ENCODE measurements around the gene HOXA4.

HOXA4 gene

GRCh38 chr7:27150568-27151340 lies 20.2 kb upstream of the HOXA4 start:
- H3K27me3 ChIP-seq (ENCODE audit: insufficient read depth, low read length, poor library complexity, severe bottlenecking): peaks cover 35% of the 10 kb centered on the region
- TF ChIP-seq EZH2phosphoT487 (IDR thresholded peaks at IDR 0.05; ENCODE audit: borderline replicate concordance) (no peak), CTCF (conservative IDR thresholded peaks at IDR 0.05; ENCODE audit: low read length) (peak; percentile 70)
- H4K20me1 ChIP-seq (ENCODE audit: insufficient read depth, low read length, poor library complexity, severe bottlenecking): peaks cover 63% of the 10 kb centered on the region
- peak overlapping the region; percentile 91 for H3K4me2 ChIP-seq (ENCODE audit: low read depth, low read length, poor library complexity, severe bottlenecking)
- no peak overlapping the region for H2AFZ ChIP-seq (ENCODE audit: low read length)
- H3K9ac ChIP-seq (ENCODE audit: low read depth, low read length, poor library complexity, severe bottlenecking): peak overlapping the region; percentile 99
- no peaks in the 10 kb centered on the region for H3K9me2 ChIP-seq (replicated peaks; ENCODE audit: low read depth, low read length)
- no peaks in the 10 kb centered on the region for H3K9me3 ChIP-seq (ENCODE audit: insufficient read depth, low read depth, low read length)
- H3K36me3 ChIP-seq (ENCODE audit: insufficient read depth, low read length): peaks cover 43% of the 10 kb centered on the region
- H3K4me1 ChIP-seq (ENCODE audit: insufficient read depth, low read length, poor library complexity, severe bottlenecking): peaks cover 37% of the 10 kb centered on the region
- peak overlapping the region; percentile 94 for H3K4me3 ChIP-seq (ENCODE audit: low read length, poor library complexity, severe bottlenecking)
- H3K79me2 ChIP-seq (ENCODE audit: insufficient read depth, low read length): peaks cover 100% of the 10 kb centered on the region
- no peaks in the 10 kb centered on the region for H3F3A ChIP-seq (ENCODE audit: low read depth)

GRCh38 chr7:27149842-27150567 lies 19.4 kb upstream of the HOXA4 start:
- Histone ChIP-seq H3K9ac (ENCODE audit: low read depth, low read length, poor library complexity, severe bottlenecking) (peak overlapping the region; percentile 99), H2AFZ (ENCODE audit: low read length) (no peak overlapping the region), H3K4me1 (ENCODE audit: insufficient read depth, low read length, poor library complexity, severe bottlenecking) (peaks cover 37% of the 10 kb centered on the region), H3K79me2 (ENCODE audit: insufficient read depth, low read length) (peaks cover 100% of the 10 kb centered on the region), H4K20me1 (ENCODE audit: insufficient read depth, low read length, poor library complexity, severe bottlenecking) (peaks cover 71% of the 10 kb centered on the region), H3F3A (ENCODE audit: low read depth) (no peaks in the 10 kb centered on the region), H3K9me3 (ENCODE audit: insufficient read depth, low read depth, low read length) (no peaks in the 10 kb centered on the region), H3K4me2 (ENCODE audit: low read depth, low read length, poor library complexity, severe bottlenecking) (peak overlapping the region; percentile 91), H3K4me3 (ENCODE audit: low read length, poor library complexity, severe bottlenecking) (peak overlapping the region; percentile 94), H3K27me3 (ENCODE audit: insufficient read depth, low read length, poor library complexity, severe bottlenecking) (peaks cover 35% of the 10 kb centered on the region), H3K9me2 (replicated peaks; ENCODE audit: low read depth, low read length) (no peaks in the 10 kb centered on the region), H3K36me3 (ENCODE audit: insufficient read depth, low read length) (peaks cover 51% of the 10 kb centered on the region)
- TF ChIP-seq EZH2phosphoT487 (IDR thresholded peaks at IDR 0.05; ENCODE audit: borderline replicate concordance): no peak
- 0 out of 2 replicates have a peak, but pooled peaks have one; percentile 7 for TF ChIP-seq CTCF (conservative IDR thresholded peaks at IDR 0.05; ENCODE audit: low read length)

GRCh38 chr7:27148756-27149641 lies 18.4 kb upstream of the HOXA4 start:
- no peaks in the 10 kb centered on the region for H3K9me3 ChIP-seq (ENCODE audit: insufficient read depth, low read depth, low read length)
- H2AFZ ChIP-seq (ENCODE audit: low read length): no peak overlapping the region
- peak overlapping the region; percentile 94 for H3K4me3 ChIP-seq (ENCODE audit: low read length, poor library complexity, severe bottlenecking)
- H3F3A ChIP-seq (ENCODE audit: low read depth): no peaks in the 10 kb centered on the region
- H3K9ac ChIP-seq (ENCODE audit: low read depth, low read length, poor library complexity, severe bottlenecking): peak overlapping the region; percentile 99
- H3K4me2 ChIP-seq (ENCODE audit: low read depth, low read length, poor library complexity, severe bottlenecking): peak overlapping the region; percentile 91
- H3K79me2 ChIP-seq (ENCODE audit: insufficient read depth, low read length): peaks cover 100% of the 10 kb centered on the region
- H3K36me3 ChIP-seq (ENCODE audit: insufficient read depth, low read length): peaks cover 58% of the 10 kb centered on the region
- H4K20me1 ChIP-seq (ENCODE audit: insufficient read depth, low read length, poor library complexity, severe bottlenecking): peaks cover 81% of the 10 kb centered on the region
- TF ChIP-seq EZH2phosphoT487 (IDR thresholded peaks at IDR 0.05; ENCODE audit: borderline replicate concordance): no peak
- H3K27me3 ChIP-seq (ENCODE audit: insufficient read depth, low read length, poor library complexity, severe bottlenecking): peaks cover 35% of the 10 kb centered on the region
- no peaks in the 10 kb centered on the region for H3K9me2 ChIP-seq (replicated peaks; ENCODE audit: low read depth, low read length)
- peaks cover 32% of the 10 kb centered on the region for H3K4me1 ChIP-seq (ENCODE audit: insufficient read depth, low read length, poor library complexity, severe bottlenecking)

Measured in Loucy (cell line).